Vagina (tissue), 2 donors: ENCODE measurements around the gene G3BP1.

ENCODE experiments used
- CTCF ChIP-seq, 3 experiments: fragments of 450-650 bp in 2 of 3; fragments of 200-600 bp in 1 of 3; sonication (generic) in 1 of 3; IDR thresholded peaks; one replicate each; pipeline ENCODE4 v1.5.1; 2017 to 2019; ENCODE audit warnings: antibody characterized with exemption in 3 of 3, mild to moderate bottlenecking in 2 of 3, moderate library complexity in 2 of 3
- POLR2A ChIP-seq, 2 donors: fragments of 450-650 bp; IDR thresholded peaks; one replicate each; pipeline ENCODE4 v1.6.1; 2017; ENCODE audit warnings: antibody characterized with exemption in 2 of 2, mild to moderate bottlenecking in 2 of 2, moderate library complexity in 2 of 2
- POLR2AphosphoS5 ChIP-seq, 2 donors: sonication (generic); formaldehyde crosslinking; IDR thresholded peaks; one replicate each; pipeline ENCODE4 v1.9.0; 2017; ENCODE audit warnings: antibody characterized with exemption in 2 of 2, mild to moderate bottlenecking in 2 of 2, low read depth in 1 of 2; ENCODE audit not compliant: insufficient read depth in 1 of 2

GRCh38 chr5:151799407-151799806 is 27.7 kb downstream of the G3BP1 start:
- TF ChIP-seq CTCF (IDR thresholded peaks at IDR 0.05) = no peak
- TF ChIP-seq POLR2AphosphoS5 (IDR thresholded peaks at IDR 0.05; ENCODE audit: insufficient read depth in 1 of 2, low read depth in 1 of 2) = no peak
- TF ChIP-seq POLR2A (IDR thresholded peaks at IDR 0.05) = no peak
